NOMO-1 treated with DMSO at 0.1 percent for 48 hours (cell line): ENCODE data around the gene KBTBD7.
"Not testable (repeated sequence)": the region's sequence is repeated elsewhere in the genome, so short reads cannot be mapped to it uniquely, and the experiment has no call there.

Source experiments
- DNase-seq: peaks from one replicate; lab custom pipeline; 2025; ENCODE audit not compliant: unreplicated experiment; lab: John Stamatoyannopoulos, UW

Gene KBTBD7

GRCh38 chr13:41196620-41197019 lies 2.3 kb upstream of the KBTBD7 start:
- DNase-seq: no peak

GRCh38 chr13:41196011-41196410 lies 1.6 kb upstream of the KBTBD7 start:
- DNase-seq: no peak

GRCh38 chr13:41193469-41193868 lies 900 bp downstream of the KBTBD7 start:
- no peak for DNase-seq

GRCh38 chr13:41188584-41188983 lies 5.8 kb downstream of the KBTBD7 start:
- DNase-seq: no peak

- DNase-seq: no peak
These were observed 7.9 kb downstream of the KBTBD7 start for GRCh38 chr13:41186481-41186880.

GRCh38 chr13:41182231-41182630 lies 12.1 kb downstream of the KBTBD7 start:
- DNase-seq: no peak

GRCh38 chr13:41179593-41180250 lies 14.6 kb downstream of the KBTBD7 start:
- DNase-seq: no peak

- peak; percentile 73 for DNase-seq
These were observed 16.3 kb downstream of the KBTBD7 start for GRCh38 chr13:41178040-41178439.

- peak; percentile 85 for DNase-seq
These were observed 16.8 kb downstream of the KBTBD7 start for GRCh38 chr13:41177616-41178015.

GRCh38 chr13:41175576-41175975 lies 18.8 kb downstream of the KBTBD7 start:
- DNase-seq: not testable (repeated sequence)

- DNase-seq: no peak
These were observed 32.2 kb downstream of the KBTBD7 start for GRCh38 chr13:41162151-41162550.

- no peak for DNase-seq
These were observed 35.2 kb downstream of the KBTBD7 start for GRCh38 chr13:41159174-41159573.

- no peak for DNase-seq
These were observed 37.2 kb downstream of the KBTBD7 start for GRCh38 chr13:41157048-41157717.

GRCh38 chr13:41156620-41157019 lies 37.7 kb downstream of the KBTBD7 start:
- no peak for DNase-seq

GRCh38 chr13:41154042-41154441 lies 40.3 kb downstream of the KBTBD7 start:
- no peak for DNase-seq

GRCh38 chr13:41152005-41152404 lies 42.4 kb downstream of the KBTBD7 start:
- no peak for DNase-seq

- DNase-seq: no peak
These were observed 44.3 kb downstream of the KBTBD7 start for GRCh38 chr13:41150058-41150457.

GRCh38 chr13:41148419-41149283 lies 45.7 kb downstream of the KBTBD7 start:
- DNase-seq: no peak

- no peak for DNase-seq
These were observed 49.0 kb downstream of the KBTBD7 start for GRCh38 chr13:41145136-41145908.

- no peak for DNase-seq
These were observed 49.8 kb downstream of the KBTBD7 start for GRCh38 chr13:41144576-41144975.
